ENCODE data around the gene PDE4A. TPM values are rescaled to one million over a fixed set of nuclear protein-coding genes. Genes with fewer than 3 reads are reported as not detected.

PDE4A gene
- total and polyA plus RNA-seq, 2 of the 8 experiments (the other 6 are each of a cell fraction or from before 2014, with no cell fraction given): 2.0 to 4.4 TPM

DNA sequence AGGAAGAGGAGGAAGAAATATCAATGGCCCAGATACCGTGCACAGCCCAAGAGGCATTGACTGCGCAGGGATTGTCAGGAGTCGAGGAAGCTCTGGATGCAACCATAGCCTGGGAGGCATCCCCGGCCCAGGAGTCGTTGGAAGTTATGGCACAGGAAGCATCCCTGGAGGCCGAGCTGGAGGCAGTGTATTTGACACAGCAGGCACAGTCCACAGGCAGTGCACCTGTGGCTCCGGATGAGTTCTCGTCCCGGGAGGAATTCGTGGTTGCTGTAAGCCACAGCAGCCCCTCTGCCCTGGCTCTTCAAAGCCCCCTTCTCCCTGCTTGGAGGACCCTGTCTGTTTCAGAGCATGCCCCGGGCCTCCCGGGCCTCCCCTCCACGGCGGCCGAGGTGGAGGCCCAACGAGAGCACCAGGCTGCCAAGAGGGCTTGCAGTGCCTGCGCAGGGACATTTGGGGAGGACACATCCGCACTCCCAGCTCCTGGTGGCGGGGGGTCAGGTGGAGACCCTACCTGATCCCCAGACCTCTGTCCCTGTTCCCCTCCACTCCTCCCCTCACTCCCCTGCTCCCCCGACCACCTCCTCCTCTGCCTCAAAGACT, 46.9 kb downstream of the PDE4A start:
- Histone ChIP-seq H4K20me1 (replicated peaks in 1 of 2; ENCODE audit: control insufficient read depth in 1 of 2, insufficient read depth in 2 of 2, low read length in 2 of 2) (no peaks in the 10 kb centered on the region), H2AFZ (ENCODE audit: low read length) (no peak overlapping the region), H2BK20ac (ENCODE audit: low read length) (no peak overlapping the region), H3K4me3 (ENCODE audit: extremely low read depth in 1 of 4, insufficient read depth in 2 of 4, low read depth in 3 of 4, low read length in 4 of 4) (no peak overlapping the region; a peak in 1 of 8 replicates), H2BK120ac (replicated peaks; ENCODE audit: low read depth, low read length) (no peak overlapping the region), H2AK5ac (ENCODE audit: low read depth, low read length) (0 out of 2 replicates have a peak overlapping the region, but pooled peaks have one; percentile 53), H3K14ac (ENCODE audit: insufficient read length) (no peak overlapping the region), H3K56ac (replicated peaks; ENCODE audit: insufficient read length, low read depth, low read length) (no peak overlapping the region), H2BK15ac (ENCODE audit: low read length) (0 out of 2 replicates have a peak overlapping the region, but pooled peaks have one; percentile 8), H3K18ac (ENCODE audit: extremely low read depth, low read length) (no peak overlapping the region), H3K9ac (replicated peaks in 1 of 4; ENCODE audit: extremely low read depth in 1 of 4, low read depth in 3 of 4, low read length in 3 of 4) (no peak overlapping the region; a peak in 1 of 7 replicates), H3K36me3 (ENCODE audit: control insufficient read depth in 2 of 4, insufficient read depth in 4 of 4, low read length in 3 of 4) (no peaks in the 10 kb centered on the region; a peak in 1 of 8 replicates), H3K4ac (replicated peaks; ENCODE audit: insufficient read length, low read depth, low read length) (no peak overlapping the region), H2BK12ac (ENCODE audit: low read depth, low read length) (no peak overlapping the region), H3K4me1 (replicated peaks in 1 of 4; ENCODE audit: control insufficient read depth in 3 of 4, insufficient read depth in 4 of 4, low read length in 3 of 4) (peaks cover 0 to 16% (median 10%) of the 10 kb centered on the region in 4 experiments; a peak in 6 of 7 replicates), H2BK5ac (ENCODE audit: low read depth, low read length) (no peak overlapping the region), H4K5ac (ENCODE audit: insufficient read length, low read depth, low read length) (no peak overlapping the region), H3K79me2 (ENCODE audit: control insufficient read depth in 1 of 2, insufficient read depth in 2 of 2, low read length in 2 of 2) (no peaks in the 10 kb centered on the region), H4K8ac (ENCODE audit: extremely low read depth, insufficient read depth, low read length) (peak overlapping the region; percentile 11), H4K91ac (replicated peaks; ENCODE audit: insufficient read length, low read length) (no peak overlapping the region), H3K27me3 (replicated peaks in 1 of 4; ENCODE audit: control insufficient read depth in 3 of 4, extremely low read depth in 1 of 4, insufficient read depth in 3 of 4, low read length in 3 of 4) (peaks cover 0 to 5% (median 0%) of the 10 kb centered on the region in 4 experiments; a peak in 2 of 7 replicates), H3K27ac (ENCODE audit: low read depth, low read length) (no peak overlapping the region), H3K79me1 (ENCODE audit: low read depth, low read length) (no peaks in the 10 kb centered on the region), H3K23me2 (ENCODE audit: low read depth, low read length) (no peaks in the 10 kb centered on the region; the same call in 1 of the 2 replicates), H3K4me2 (ENCODE audit: insufficient read depth in 1 of 2, low read depth in 2 of 2, low read length in 2 of 2) (peak overlapping the region in 1 of 2 experiments; percentile 3; a peak in 1 of 4 replicates), H3K23ac (ENCODE audit: insufficient read length) (no peak overlapping the region), H3K9me3 (ENCODE audit: insufficient read depth in 2 of 2, low read depth in 1 of 2, low read length in 1 of 2) (no peaks in the 10 kb centered on the region)
- FAIRE-seq (no peak), DNase-seq (ENCODE audit: low read depth in 1 of 2, low spot score in 2 of 2) (no peak)
- ChIA-PET POLR2A (ENCODE audit: partially characterized antibody) (no interaction called here), CTCF (ENCODE audit: partially characterized antibody) (interaction anchor here (0.8 to 6.5 kb wide), 8 partner anchors 9 to 233 kb away, joined by 3 to 29 read pairs (median 4); no protein-coding TSS in a partner anchor)
- TF ChIP-seq SUZ12 (IDR thresholded peaks at IDR 0.05; ENCODE audit: low read length) (no peak), JUND (IDR thresholded peaks at IDR 0.05; ENCODE audit: low read length) (no peak), TEAD4 (IDR thresholded peaks at IDR 0.05; ENCODE audit: low read depth, low read length) (no peak), CHD2 (IDR thresholded peaks at IDR 0.05; ENCODE audit: low read length) (no peak)
- 87% methylated on average over 17 of the region's 20 CpGs; no CpG with 5 or more reads in 1 of the 2 experiments for WGBS, 2 experiments (ENCODE audit: extremely low coverage in 1 of 2, insufficient coverage in 1 of 2, insufficient read length in 1 of 2, insufficient replicate concordance in 2 of 2, low coverage in 1 of 2, low lambda C conversion rate in 2 of 2, missing lambda C conversion rate in 1 of 2)

Measured in H1 (cell line).